ENCODE data around the gene HRH1.
"Not testable (repeated sequence)": the region's sequence is repeated elsewhere in the genome, so short reads cannot be mapped to it uniquely, and the experiment has no call there.

The HRH1 gene

GRCh38 chr3:11245827-11246662 lies 91.8 kb downstream of the HRH1 start:
- DNase-seq: no peak

- DNase-seq: no peak
Observed at GRCh38 chr3:11246663-11246970, 92.3 kb downstream of the HRH1 start.

- no peak for DNase-seq
Observed at GRCh38 chr3:11247362-11247761, 93.1 kb downstream of the HRH1 start.

DNA sequence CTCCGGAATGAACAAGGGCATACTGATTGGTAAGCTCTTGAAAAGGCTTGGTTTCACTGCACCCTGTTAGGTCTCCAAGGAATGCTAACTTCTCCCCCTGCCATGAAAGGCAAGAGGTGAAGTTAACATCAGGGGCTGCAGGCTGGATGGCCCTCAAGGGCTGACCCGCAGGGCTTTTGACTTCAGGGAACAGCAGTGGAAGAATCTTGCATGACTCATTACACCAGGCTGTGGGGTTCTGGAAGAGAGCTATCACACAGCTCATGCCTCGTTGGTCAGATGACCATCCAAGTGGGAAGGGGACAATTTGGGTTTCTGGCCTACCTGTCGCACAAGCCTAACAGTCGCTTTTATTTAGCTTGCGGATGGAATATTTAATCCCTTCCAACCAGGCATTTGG lies 94.3 kb downstream of the HRH1 start:
- no peak for DNase-seq

DNA sequence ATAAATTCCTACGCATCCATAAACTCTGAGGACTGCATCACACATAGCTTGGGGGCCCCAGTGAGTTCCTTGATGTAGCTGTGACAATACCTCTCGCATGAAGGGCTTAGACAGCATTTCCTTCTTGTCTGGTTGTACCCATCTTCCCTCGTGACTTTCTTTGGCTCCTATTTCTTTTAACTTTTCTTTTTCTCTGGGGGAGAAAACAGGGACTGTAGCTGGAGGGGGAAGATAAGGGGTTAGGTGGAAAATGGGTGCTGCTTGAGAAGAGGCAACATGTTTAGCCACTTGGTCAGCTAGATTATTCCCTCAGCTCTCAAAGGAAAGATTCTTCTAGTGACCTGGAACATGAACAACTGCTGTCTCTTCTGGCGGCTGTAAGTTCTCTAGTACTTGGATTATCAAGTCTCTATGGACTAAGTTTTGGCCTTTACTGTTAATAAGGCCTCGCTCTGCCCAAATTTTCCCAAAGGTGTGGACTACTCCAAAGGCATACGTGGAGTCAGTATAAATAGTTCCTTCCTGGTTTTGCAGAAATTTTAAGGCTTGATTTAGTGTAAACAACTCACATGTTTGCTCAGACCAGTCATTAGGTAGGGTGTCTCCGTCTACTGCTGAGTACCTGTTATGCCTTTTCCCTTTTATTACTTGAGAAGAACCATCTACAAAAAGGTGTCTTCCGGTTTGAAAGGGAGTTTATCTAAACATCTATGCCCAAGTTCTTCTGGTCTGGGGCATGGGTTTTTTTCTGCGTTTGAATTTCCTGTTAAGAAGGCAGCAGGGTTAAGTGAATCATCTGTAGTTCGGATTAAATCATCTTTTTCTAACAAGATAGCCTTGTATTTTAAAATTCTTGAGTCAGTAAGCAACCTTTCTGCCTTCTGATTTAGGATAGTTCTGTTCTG lies 96.9 kb downstream of the HRH1 start:
- no peak for DNase-seq

DNA sequence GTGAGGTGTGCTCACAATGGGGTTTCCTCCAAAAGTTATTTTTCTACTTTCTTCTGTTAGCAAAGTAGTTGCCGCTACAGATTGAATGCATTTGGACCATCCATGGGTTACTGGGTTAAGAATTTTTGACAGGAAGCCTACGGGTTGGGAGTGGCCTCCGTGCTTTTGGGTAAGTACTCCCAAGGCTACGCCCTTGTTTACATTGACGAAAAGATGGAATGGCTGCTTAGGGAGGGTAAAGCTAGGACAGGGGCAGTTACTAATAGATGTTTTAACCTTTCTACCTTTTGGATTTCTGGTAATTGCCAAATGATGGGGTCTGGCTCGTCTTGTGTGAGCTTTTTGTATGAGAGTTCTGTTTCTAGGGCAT lies 97.5 kb downstream of the HRH1 start:
- no peak for DNase-seq

DNA sequence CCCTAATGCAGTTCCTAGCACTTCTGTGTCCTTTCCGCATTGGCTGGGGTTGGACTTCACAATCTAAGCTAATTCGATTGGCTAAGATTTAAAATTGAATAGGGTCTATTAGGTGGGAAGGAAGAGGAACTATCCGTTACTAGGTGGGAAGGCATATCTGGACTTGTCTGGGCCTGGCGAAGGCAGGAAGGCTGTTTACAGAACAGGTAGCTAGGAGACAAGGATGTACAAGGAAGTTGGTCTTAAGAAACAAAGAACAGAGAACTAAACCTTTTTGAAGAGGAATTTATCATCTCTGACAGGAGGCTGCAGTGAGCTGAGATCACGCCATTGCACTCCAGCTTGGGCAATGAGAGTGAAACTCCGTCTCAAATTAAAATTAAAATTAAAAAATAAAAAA lies 100.6 kb downstream of the HRH1 start:
- DNase-seq: no peak

DNA sequence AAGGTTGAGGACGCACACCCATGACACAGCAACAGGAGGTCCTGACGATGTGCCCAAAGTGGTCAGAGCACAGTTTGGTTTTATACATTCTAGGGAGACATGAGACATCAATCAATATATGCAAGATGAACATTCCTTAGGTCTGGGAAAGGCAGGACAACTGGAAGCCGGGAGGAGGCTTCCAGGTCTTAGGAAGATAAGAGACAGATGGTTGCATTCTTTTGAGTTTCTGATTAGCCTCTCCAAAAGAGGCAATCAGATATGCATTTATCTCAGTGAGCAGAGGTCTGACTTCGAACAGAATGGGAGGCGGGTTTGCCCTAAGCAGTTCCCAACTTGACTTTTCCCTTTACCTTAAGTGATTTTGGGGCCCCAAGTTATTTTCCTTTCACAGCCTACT lies 101.2 kb downstream of the HRH1 start:
- DNase-seq: not testable (repeated sequence)

DNA sequence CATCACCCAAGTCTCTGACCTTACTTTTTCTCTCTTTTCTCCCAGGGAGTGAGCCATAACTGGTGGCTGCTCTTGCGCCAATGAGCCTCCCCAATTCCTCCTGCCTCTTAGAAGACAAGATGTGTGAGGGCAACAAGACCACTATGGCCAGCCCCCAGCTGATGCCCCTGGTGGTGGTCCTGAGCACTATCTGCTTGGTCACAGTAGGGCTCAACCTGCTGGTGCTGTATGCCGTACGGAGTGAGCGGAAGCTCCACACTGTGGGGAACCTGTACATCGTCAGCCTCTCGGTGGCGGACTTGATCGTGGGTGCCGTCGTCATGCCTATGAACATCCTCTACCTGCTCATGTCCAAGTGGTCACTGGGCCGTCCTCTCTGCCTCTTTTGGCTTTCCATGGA lies 104.7 kb downstream of the HRH1 start:
- DNase-seq: no peak

- no peak for DNase-seq
Observed at GRCh38 chr3:11260460-11260859, 106.2 kb downstream of the HRH1 start.

GRCh38 chr3:11269007-11269406 lies 114.7 kb downstream of the HRH1 start:
- DNase-seq: no peak

DNA sequence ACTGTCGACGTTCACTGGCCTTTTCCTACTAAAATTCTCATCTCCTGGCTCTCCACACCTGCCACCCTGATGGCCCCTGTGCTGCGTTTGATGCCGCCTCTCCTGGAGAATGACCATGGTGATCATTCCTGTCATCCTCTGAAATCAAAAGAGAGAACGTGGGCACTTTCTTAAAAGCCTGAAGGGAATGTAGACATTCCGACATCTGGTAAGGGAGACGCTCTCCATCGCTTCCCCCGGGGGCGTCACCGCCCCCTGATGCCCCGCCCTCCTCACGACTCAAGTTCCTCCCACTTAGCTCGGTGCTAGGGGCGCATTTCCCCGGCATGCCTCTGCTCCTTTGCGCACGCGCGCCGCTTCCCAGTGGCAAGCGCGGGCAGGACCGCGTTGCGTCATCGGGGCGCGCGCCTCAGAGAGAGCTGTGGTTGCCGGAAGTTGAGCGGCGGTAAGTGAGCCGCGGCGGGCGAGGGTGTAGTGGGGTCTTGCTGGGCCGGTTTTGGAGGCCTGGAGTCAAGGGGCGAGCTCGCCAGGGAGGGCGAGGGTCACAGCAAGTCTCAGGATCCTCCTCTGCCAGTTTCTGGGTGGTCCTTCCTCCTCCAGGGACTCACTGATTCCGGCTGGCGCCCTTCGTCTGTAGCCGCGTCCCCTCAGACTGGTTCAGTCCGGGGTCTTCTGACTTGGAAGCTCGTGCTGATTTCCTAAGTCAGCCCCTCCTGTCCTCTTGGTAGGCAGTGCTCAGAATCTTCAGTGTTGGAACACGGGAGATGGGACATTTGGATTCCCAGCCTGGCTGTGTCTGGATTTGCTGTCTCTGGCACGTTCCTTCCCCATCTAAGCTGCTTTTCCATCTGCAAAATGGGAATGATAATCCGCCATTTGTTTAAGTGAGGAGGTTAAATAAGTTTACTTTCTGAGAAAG lies 118.0 kb downstream of the HRH1 start, which contains the start of gene ATG7:
TSS of gene ATG7 (plus strand) at position 412 of the 919 bp plus-strand sequence. CDS start 26,299 bp downstream, outside the sequence.
- peak; percentile 98 for DNase-seq

- no peak for DNase-seq
Observed at GRCh38 chr3:11272906-11273574, 118.7 kb downstream of the HRH1 start.

DNA sequence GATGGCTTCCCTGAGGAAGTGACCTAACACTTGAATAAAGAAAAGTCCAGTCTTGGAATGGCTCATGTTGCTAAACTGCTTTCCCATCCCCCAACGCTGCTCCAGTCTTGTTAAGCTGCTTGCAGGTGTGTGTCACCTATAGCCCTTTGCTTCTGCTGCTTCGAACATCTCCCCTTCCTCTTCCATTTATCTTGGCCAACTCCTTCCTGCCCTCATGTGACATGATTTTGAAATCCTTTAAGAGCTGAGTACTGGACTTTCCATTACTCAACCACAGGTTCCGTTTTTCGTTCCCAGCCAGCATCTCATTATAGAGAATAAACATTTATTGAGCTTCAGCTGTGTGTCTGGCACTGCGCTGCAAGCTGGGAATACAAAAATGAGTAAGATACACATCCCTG lies 119.6 kb downstream of the HRH1 start:
- no peak for DNase-seq

DNA sequence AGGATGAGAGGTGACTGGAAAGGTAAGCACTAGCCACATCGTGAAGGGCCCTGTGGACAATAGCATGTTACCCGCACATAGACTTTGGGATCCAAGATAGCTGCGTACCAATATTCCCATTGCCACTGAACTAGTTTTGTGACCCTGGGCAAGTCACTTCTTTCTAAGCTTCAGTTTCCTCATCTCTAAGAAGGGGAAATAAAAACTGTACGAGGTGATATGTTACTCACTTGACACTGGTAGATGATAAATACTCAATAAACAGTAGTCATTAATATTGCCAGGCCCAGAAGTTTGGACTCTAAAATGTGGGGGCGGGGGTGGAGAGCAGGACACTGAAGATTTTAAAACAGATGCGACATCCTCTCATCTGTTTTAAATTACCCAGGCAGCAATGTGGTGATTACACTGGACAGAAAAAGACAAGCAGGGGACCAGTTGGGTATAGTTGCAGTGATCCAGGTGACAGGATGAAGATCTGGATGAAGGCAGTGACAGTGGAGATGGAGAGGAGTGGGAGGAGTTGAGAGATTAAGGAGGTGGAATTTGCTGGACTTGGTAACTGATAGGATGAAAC lies 120.4 kb downstream of the HRH1 start:
- DNase-seq: no peak

- no peak for DNase-seq
Observed at GRCh38 chr3:11275926-11276325, 121.6 kb downstream of the HRH1 start.

GRCh38 chr3:11276901-11277300 lies 122.6 kb downstream of the HRH1 start:
- DNase-seq: no peak

DNA sequence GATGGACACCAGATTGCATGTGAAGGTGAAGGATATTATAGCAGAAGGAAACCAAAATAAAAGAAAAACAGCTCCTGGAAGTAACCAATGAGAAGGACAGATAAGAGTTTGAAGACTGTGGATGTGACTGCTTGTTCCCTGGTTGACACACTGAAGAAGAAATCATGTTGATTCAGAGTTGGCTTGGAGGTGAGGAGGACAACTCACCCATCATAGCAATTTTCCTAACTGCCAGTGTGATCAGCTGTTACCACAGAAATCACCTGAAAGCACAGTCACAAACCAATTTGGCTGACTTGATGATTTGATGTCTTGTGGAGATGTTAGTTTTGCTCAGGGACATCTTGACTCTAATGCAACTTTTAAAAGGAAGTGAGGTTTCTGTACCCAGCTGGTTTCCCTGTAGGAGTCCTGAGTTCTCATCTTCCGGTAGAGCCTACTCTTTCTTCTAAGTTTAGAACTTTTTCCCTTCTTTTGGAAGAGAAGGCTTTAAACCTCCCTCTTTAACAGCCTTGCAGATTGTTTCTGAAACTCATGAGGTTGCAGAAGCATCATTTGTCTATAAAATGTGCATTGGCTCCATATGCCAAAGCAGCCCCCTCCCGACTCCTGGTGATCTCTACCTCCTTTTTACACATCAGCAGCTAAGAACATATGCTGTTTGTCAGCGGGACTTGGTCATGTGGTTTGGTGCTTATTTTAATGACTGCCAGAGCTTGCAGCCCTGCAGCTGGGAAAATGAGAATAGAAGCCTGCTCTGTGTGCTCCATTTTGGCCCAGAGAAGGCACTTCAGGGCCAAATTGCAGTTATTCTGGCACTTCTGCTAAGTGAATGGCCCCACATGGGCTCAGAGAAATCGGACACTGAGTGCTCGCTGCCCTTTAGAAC lies 128.2 kb downstream of the HRH1 start:
- peak; percentile 33 for DNase-seq

GRCh38 chr3:11283139-11283475 lies 128.8 kb downstream of the HRH1 start:
- DNase-seq: no peak

GRCh38 chr3:11284011-11284410 lies 129.7 kb downstream of the HRH1 start:
- no peak for DNase-seq

- no peak for DNase-seq
Observed at GRCh38 chr3:11285471-11285870, 131.2 kb downstream of the HRH1 start.

Data from retina (tissue), 1 donor.